Astrocyte (in vitro differentiated cells and primary cell): ENCODE results near the gene E4F1. TPM values are rescaled to one million over a fixed set of nuclear protein-coding genes. Genes with fewer than 3 reads are reported as not detected.

ENCODE experiments used
- DNase-seq: peaks from one replicate; pipeline ENCODE4 v3.0.0-alpha.2; 2010; ENCODE audit warnings: low read depth
- FAIRE-seq: peaks from 2 replicates; lab custom pipeline; 2011; peaks lifted over from hg19 to GRCh38; lab: Jason Lieb, UNC
- H2AFZ ChIP-seq: 2 replicates; pipeline ENCODE4 v1.6.0; 2012; ENCODE audit warnings: low read depth, low read length, inconsistent platforms
- H3K27ac ChIP-seq: 2 replicates; pipeline ENCODE4 v1.5.1; 2011; ENCODE audit warnings: low read depth, low read length, inconsistent platforms
- H3K27me3 ChIP-seq: 2 replicates; pipeline ENCODE4 v1.6.0; 2011; ENCODE audit warnings: low read length, inconsistent platforms; ENCODE audit not compliant: insufficient read depth
- H3K36me3 ChIP-seq: 2 replicates; pipeline ENCODE4 v1.5.1; 2011; ENCODE audit warnings: low read length, inconsistent platforms; ENCODE audit not compliant: insufficient read depth
- H3K4me1 ChIP-seq: 2 replicates; pipeline ENCODE4 v1.5.1; 2011; ENCODE audit warnings: low read length, inconsistent platforms; ENCODE audit not compliant: insufficient read depth
- H3K4me2 ChIP-seq: 2 replicates; pipeline ENCODE4 v1.6.0; 2012; ENCODE audit warnings: low read length, inconsistent platforms
- H3K4me3 ChIP-seq: 2 replicates; pipeline ENCODE4 v1.5.1; 2011; ENCODE audit warnings: low read depth, mild to moderate bottlenecking, low read length, inconsistent platforms; ENCODE audit not compliant: insufficient read depth
- H3K79me2 ChIP-seq: 2 replicates; pipeline ENCODE4 v1.6.0; 2012; ENCODE audit warnings: mild to moderate bottlenecking, low read length, inconsistent platforms; ENCODE audit not compliant: insufficient read depth
- H3K9ac ChIP-seq: 2 replicates; pipeline ENCODE4 v1.6.0; 2012; ENCODE audit warnings: mild to moderate bottlenecking, low read length, inconsistent platforms
- H3K9me3 ChIP-seq: 2 replicates; pipeline ENCODE4 v1.5.1; 2012; ENCODE audit warnings: low read depth, mild to moderate bottlenecking, low read length, inconsistent platforms; ENCODE audit not compliant: insufficient read depth
- H4K20me1 ChIP-seq: 2 replicates; pipeline ENCODE4 v1.6.0; 2012; ENCODE audit warnings: low read length, inconsistent platforms; ENCODE audit not compliant: insufficient read depth
- H3K27ac Mint-ChIP-seq: one replicate; pipeline ENCODE4 v1.8.0; 2021; ENCODE audit warnings: mild to moderate bottlenecking, mixed read lengths; ENCODE audit not compliant: unreplicated experiment
- H3K27me3 Mint-ChIP-seq: one replicate; pipeline ENCODE4 v1.8.0; 2021; ENCODE audit warnings: low read depth, mixed read lengths; ENCODE audit not compliant: unreplicated experiment
- H3K36me3 Mint-ChIP-seq: one replicate; pipeline ENCODE4 v1.8.0; 2021; ENCODE audit warnings: low read depth, mixed read lengths; ENCODE audit not compliant: unreplicated experiment
- H3K4me1 Mint-ChIP-seq: one replicate; pipeline ENCODE4 v1.8.0; 2021; ENCODE audit warnings: low read depth, mixed read lengths; ENCODE audit not compliant: unreplicated experiment
- H3K4me3 Mint-ChIP-seq: one replicate; pipeline ENCODE4 v1.8.0; 2021; ENCODE audit warnings: mild to moderate bottlenecking, moderate library complexity, mixed read lengths; ENCODE audit not compliant: unreplicated experiment
- H3K9me3 Mint-ChIP-seq: one replicate; pipeline ENCODE4 v1.8.0; 2021; ENCODE audit warnings: mild to moderate bottlenecking, mixed read lengths; ENCODE audit not compliant: unreplicated experiment
- EZH2 ChIP-seq: IDR thresholded peaks from 2 replicates; pipeline ENCODE4 v1.6.1; 2012; ENCODE audit warnings: mild to moderate bottlenecking, low read length, inconsistent platforms; ENCODE audit not compliant: insufficient read depth
- total RNA-seq: library from RNA; stranded (reverse); gene quantifications from 2 replicates; pipeline ENCODE4 v1.2.1, GENCODE V29; 2021
- TF ChIP-seq, protein P1 (sequence below): IDR thresholded peaks from 2 replicates; pipeline ENCODE4 v1.5.1; 2011; ENCODE audit warnings: low read depth, mild to moderate bottlenecking, inconsistent platforms, low read length, moderate library complexity; ENCODE audit not compliant: insufficient read depth

Gene E4F1
- total RNA-seq, 1 donor from 2014 or later = 22.8 TPM

DNA sequence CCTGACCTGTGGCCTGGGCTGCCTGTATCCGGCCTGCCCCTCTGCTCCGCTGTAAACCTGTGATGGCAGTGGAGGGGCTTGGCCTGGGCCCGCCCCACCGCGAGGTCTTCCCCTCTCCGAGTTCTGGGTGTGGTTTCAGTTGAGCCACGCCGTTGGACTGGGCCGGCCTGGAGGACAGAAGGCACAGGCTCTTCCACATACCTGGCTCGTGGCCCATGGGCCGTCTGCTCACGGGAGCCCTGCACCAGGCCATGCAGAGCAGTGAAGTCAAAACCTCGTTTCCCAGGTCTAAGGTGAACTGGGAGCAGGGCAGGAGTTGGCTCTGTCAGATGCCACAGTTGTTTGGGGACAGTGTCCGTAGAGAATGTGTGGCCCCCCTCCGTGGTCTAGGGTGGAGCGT, 50.1 kb downstream of the E4F1 start:
- H4K20me1 ChIP-seq = peaks cover 32% of the 10 kb centered on the region
- peaks cover 9% of the 10 kb centered on the region for H3K36me3 Mint-ChIP-seq
- no peaks in the 10 kb centered on the region for H3K36me3 ChIP-seq
- no peaks in the 10 kb centered on the region for H3K9me3 ChIP-seq
- H3K27me3 ChIP-seq = no peaks in the 10 kb centered on the region
- peaks cover 7% of the 10 kb centered on the region for H3K4me1 ChIP-seq
- H3K27ac Mint-ChIP-seq = no peak overlapping the region
- no peak overlapping the region for H3K4me2 ChIP-seq
- H3K9ac ChIP-seq = no peak overlapping the region
- no peak for TF ChIP-seq EZH2
- TF ChIP-seq, protein P1, sequence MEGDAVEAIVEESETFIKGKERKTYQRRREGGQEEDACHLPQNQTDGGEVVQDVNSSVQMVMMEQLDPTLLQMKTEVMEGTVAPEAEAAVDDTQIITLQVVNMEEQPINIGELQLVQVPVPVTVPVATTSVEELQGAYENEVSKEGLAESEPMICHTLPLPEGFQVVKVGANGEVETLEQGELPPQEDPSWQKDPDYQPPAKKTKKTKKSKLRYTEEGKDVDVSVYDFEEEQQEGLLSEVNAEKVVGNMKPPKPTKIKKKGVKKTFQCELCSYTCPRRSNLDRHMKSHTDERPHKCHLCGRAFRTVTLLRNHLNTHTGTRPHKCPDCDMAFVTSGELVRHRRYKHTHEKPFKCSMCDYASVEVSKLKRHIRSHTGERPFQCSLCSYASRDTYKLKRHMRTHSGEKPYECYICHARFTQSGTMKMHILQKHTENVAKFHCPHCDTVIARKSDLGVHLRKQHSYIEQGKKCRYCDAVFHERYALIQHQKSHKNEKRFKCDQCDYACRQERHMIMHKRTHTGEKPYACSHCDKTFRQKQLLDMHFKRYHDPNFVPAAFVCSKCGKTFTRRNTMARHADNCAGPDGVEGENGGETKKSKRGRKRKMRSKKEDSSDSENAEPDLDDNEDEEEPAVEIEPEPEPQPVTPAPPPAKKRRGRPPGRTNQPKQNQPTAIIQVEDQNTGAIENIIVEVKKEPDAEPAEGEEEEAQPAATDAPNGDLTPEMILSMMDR = no peak
- FAIRE-seq (no peak), DNase-seq (no peak)
- peaks cover 25% of the 10 kb centered on the region for H3K79me2 ChIP-seq
- H3K4me1 Mint-ChIP-seq = peaks cover 4% of the 10 kb centered on the region
- no peak overlapping the region for H3K4me3 Mint-ChIP-seq
- peaks cover 4% of the 10 kb centered on the region for H3K27me3 Mint-ChIP-seq
- no peak overlapping the region for H3K4me3 ChIP-seq
- no peak overlapping the region for H2AFZ ChIP-seq
- no peaks in the 10 kb centered on the region for H3K9me3 Mint-ChIP-seq
- no peak overlapping the region for H3K27ac ChIP-seq

GRCh38 chr16:2273931-2274330, 50.5 kb downstream of the E4F1 start:
- Histone ChIP-seq H2AFZ (no peak overlapping the region), H3K4me1 (peaks cover 7% of the 10 kb centered on the region), H3K4me2 (no peak overlapping the region), H3K27ac (no peak overlapping the region), H3K9me3 (no peaks in the 10 kb centered on the region), H3K27me3 (no peaks in the 10 kb centered on the region), H3K4me3 (no peak overlapping the region), H3K36me3 (no peaks in the 10 kb centered on the region), H4K20me1 (peaks cover 32% of the 10 kb centered on the region), H3K9ac (no peak overlapping the region), H3K79me2 (peaks cover 21% of the 10 kb centered on the region)
- Mint-ChIP-seq H3K4me3 (no peak overlapping the region), H3K36me3 (peaks cover 9% of the 10 kb centered on the region), H3K4me1 (peaks cover 4% of the 10 kb centered on the region), H3K27me3 (peaks cover 4% of the 10 kb centered on the region), H3K27ac (no peak overlapping the region), H3K9me3 (no peaks in the 10 kb centered on the region)
- no peak for TF ChIP-seq EZH2
- TF ChIP-seq, protein P1 = no peak
- no peak for FAIRE-seq
- no peak for DNase-seq

DNA sequence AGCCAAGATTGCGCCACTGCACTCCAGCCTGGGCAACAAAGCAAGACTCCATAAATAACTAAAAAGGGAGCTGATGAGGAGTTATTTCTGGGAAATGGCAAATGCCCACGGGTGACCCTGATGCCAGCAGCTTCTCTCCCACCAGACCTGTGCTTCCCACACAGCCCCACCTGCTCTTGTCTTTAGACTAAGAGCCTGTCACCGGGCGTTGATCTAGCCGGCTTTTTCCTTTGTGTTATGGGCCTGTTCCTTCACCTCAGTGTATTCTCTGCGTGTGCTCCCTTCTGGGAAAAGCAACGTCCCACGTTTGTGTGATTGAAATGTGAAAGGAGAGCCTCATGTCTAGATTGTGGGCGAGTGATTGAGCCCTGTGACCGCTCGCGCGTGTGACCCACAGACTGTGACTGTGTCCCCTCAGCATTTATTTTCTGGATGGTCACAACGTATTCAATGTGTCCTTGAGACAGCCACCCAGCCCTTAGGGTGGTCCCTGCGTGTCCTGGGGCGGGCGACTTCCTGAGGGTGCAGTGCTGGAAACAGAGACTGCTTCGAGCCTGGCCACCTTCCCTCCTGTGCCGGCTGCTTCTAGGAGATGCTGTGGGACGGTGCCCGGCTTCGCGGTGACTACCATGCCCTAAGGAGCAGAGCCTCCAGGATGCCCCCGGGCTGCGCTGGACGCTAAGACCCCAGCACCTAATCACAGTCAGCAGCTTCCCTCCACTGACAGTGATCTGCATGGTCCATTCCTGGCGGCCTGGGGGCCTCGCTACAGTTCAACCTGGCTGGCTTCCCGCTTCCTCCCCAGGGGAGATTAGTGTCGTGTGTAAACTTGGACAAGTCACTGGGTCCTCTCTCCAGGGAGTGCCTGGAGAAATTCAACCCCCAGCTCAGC, 52.3 kb downstream of the E4F1 start:
- H3K27me3 Mint-ChIP-seq = peaks cover 9% of the 10 kb centered on the region
- FAIRE-seq = no peak

More for the DNA sequence above, 52.3 kb downstream of the E4F1 start:
- Histone ChIP-seq H3K4me1 (no peaks in the 10 kb centered on the region), H3K36me3 (no peaks in the 10 kb centered on the region), H3K4me2 (no peak overlapping the region), H3K27ac (no peak overlapping the region), H4K20me1 (peaks cover 16% of the 10 kb centered on the region), H3K9ac (no peak overlapping the region), H3K9me3 (no peaks in the 10 kb centered on the region), H3K27me3 (peaks cover 3% of the 10 kb centered on the region), H3K79me2 (peaks cover 4% of the 10 kb centered on the region), H3K4me3 (no peak overlapping the region), H2AFZ (no peak overlapping the region)
- no peaks in the 10 kb centered on the region for H3K9me3 Mint-ChIP-seq
- H3K27ac Mint-ChIP-seq = no peak overlapping the region
- DNase-seq = no peak
- TF ChIP-seq, protein P1 = no peak
- no peak for TF ChIP-seq EZH2
- H3K36me3 Mint-ChIP-seq = peaks cover 6% of the 10 kb centered on the region
- no peaks in the 10 kb centered on the region for H3K4me1 Mint-ChIP-seq
- no peak overlapping the region for H3K4me3 Mint-ChIP-seq
